Activated CD8-positive, alpha-beta memory T cell treated with anti-CD3 and anti-CD28 coated beads, Interleukin-2, amount 50 U/mL, for 4 hours (primary cell): ENCODE results near the gene WBP2.
"Not testable (repeated sequence)": the region's sequence is repeated elsewhere in the genome, so short reads cannot be mapped to it uniquely, and the experiment has no call there.

Source experiments
- DNase-seq: peaks from one replicate; pipeline ENCODE4 v3.0.0-alpha.2; 2020

Gene WBP2

GRCh38 chr17:75888484-75888883 is 33.3 kb upstream of the WBP2 start:
- no peak for DNase-seq

- DNase-seq = not testable (repeated sequence)
Measured at GRCh38 chr17:75885860-75886259, 30.7 kb upstream of the WBP2 start.

- no peak for DNase-seq
Measured at GRCh38 chr17:75885431-75885830, 30.3 kb upstream of the WBP2 start.

GRCh38 chr17:75881678-75882454 is 26.7 kb upstream of the WBP2 start:
- no peak for DNase-seq

- DNase-seq = no peak
Measured at GRCh38 chr17:75880266-75880665, 25.1 kb upstream of the WBP2 start.

- no peak for DNase-seq
Measured at GRCh38 chr17:75878174-75878998, 23.3 kb upstream of the WBP2 start, which contains the start of gene TRIM47. TRIM47 (minus strand) TSS chr17:75878581; CDS start chr17:75878548, 33 bp downstream.

GRCh38 chr17:75877752-75878173 is 22.6 kb upstream of the WBP2 start:
- peak; percentile 69 for DNase-seq

- DNase-seq = no peak
Measured at GRCh38 chr17:75876938-75877751, 22.0 kb upstream of the WBP2 start.

GRCh38 chr17:75876190-75876937 is 21.2 kb upstream of the WBP2 start:
- peak; percentile 76 for DNase-seq

- DNase-seq = no peak
Measured at GRCh38 chr17:75875940-75876189, 20.7 kb upstream of the WBP2 start.

- DNase-seq = no peak
Measured at GRCh38 chr17:75875182-75875939, 20.2 kb upstream of the WBP2 start.

- no peak for DNase-seq
Measured at GRCh38 chr17:75874323-75875181, 19.4 kb upstream of the WBP2 start.

- no peak for DNase-seq
Measured at GRCh38 chr17:75873587-75874322, 18.6 kb upstream of the WBP2 start.

- no peak for DNase-seq
Measured at GRCh38 chr17:75872434-75873351, 17.6 kb upstream of the WBP2 start.

GRCh38 chr17:75870228-75870627 is 15.1 kb upstream of the WBP2 start:
- not testable (repeated sequence) for DNase-seq

GRCh38 chr17:75869282-75870141 is 14.4 kb upstream of the WBP2 start:
- no peak for DNase-seq

GRCh38 chr17:75868730-75869281 is 13.7 kb upstream of the WBP2 start:
- not testable (repeated sequence) for DNase-seq
